Right lobe of liver (tissue), 6 donors: ENCODE results near the gene CELA3B. TPM values are rescaled to one million over a fixed set of nuclear protein-coding genes. Genes with fewer than 3 reads are reported as not detected.
"Not testable (repeated sequence)": the region's sequence is repeated elsewhere in the genome, so short reads cannot be mapped to it uniquely, and the experiment has no call there.

Experiments
- ATAC-seq, 4 donors: fragments of 200-7000 bp; cut with Tn5 transposase; one replicate each; pipeline ENCODE4 v1.9.1; 2020; ENCODE audit warnings: mild to moderate bottlenecking in 4 of 4, moderate library complexity in 4 of 4
- DNase-seq, 3 donors: peaks; one replicate each; pipeline ENCODE4 v3.0.0-alpha.2; 2020
- H3K27ac ChIP-seq, 3 donors: fragments of 200-600 bp; one replicate each; pipeline ENCODE4 v1.8.0; 2022
- H3K27me3 ChIP-seq, 2 donors: fragments of 200-600 bp; one replicate each; pipeline ENCODE4 v1.8.0; 2022
- H3K36me3 ChIP-seq, 4 donors: fragments of 200-600 bp; sonication (generic) in 1 of 4; one replicate each; pipeline versions ENCODE4 v1.5.1 to v1.8.0; 2017 to 2022; ENCODE audit warnings: control low read depth in 1 of 4
- H3K4me1 ChIP-seq, 4 donors: fragments of 200-600 bp; sonication (generic) in 1 of 4; one replicate each; pipeline versions ENCODE4 v1.5.1 to v1.8.0; 2017 to 2022; ENCODE audit warnings: control low read depth in 1 of 4
- H3K4me3 ChIP-seq, 3 donors: fragments of 200-600 bp; one replicate each; pipeline ENCODE4 v1.8.0; 2022
- H3K9me3 ChIP-seq, 4 donors: fragments of 200-600 bp; sonication (generic) in 1 of 4; one replicate each; pipeline versions ENCODE4 v1.5.1 to v1.8.0; 2017 to 2022; ENCODE audit warnings: control low read depth in 1 of 4
- POLR2A ChIP-seq: fragments of 450-650 bp; IDR thresholded peaks from one replicate; pipeline ENCODE4 v1.6.1; 2017; ENCODE audit warnings: antibody characterized with exemption, mild to moderate bottlenecking
- WGBS: methylation state at CpG from one replicate; pipeline ENCODE4 v1.1.6; 2018; ENCODE audit warnings: low coverage, low lambda C conversion rate; ENCODE audit not compliant: insufficient coverage; ENCODE audit errors: missing lambda C conversion rate; 5-methylcytosine and 5-hydroxymethylcytosine counted together
- intact Hi-C, 2 donors: fragments of 100-400 bp; cut with DNase I; formaldehyde crosslinking; loops; one replicate each; pipeline versions ENCODE4 v1.11.2 to v1.14.1; 2022
- long read RNA-seq: library from polyadenylated mRNA; unstranded; transcript quantifications from one replicate; pipeline ENCODE4 v2.0.0, GENCODE V29; 2019
- total RNA-seq, 6 experiments: library from RNA; depleted of rRNA in 2 of 6; stranded (reverse); fragments of >200 nt in 2 of 6; fragmentation: NEBNext Ultra II Directional in 3 of 6; extraction: Animal tissue kit (Norgen Biotek cat#: 25700) in 3 of 6; gene quantifications; one replicate each; pipeline versions ENCODE4 v1.1.0 to v1.2.4, GENCODE V29; 2016 to 2023
- TF ChIP-seq, protein P1 (sequence below), 4 donors: fragments of 200-600 bp in 3 of 4; fragments of 450-650 bp in 1 of 4; IDR thresholded peaks; one replicate each; pipeline versions ENCODE4 v1.5.1 to v1.8.0; 2016 to 2022; ENCODE audit warnings: antibody characterized with exemption in 4 of 4, mild to moderate bottlenecking in 2 of 4
- donor health status: DM: no; HTN: yes; CAD: no.
- donor health status: DM: no; HTN: no; CAD: no.
- donor health status: DM: no; HTN: no; CAD: no.
- donor health status: DM: no; HTN: yes; CAD: no.
- donor health status: DM: no; HTN: yes; CAD: no.

The CELA3B gene, protein sequence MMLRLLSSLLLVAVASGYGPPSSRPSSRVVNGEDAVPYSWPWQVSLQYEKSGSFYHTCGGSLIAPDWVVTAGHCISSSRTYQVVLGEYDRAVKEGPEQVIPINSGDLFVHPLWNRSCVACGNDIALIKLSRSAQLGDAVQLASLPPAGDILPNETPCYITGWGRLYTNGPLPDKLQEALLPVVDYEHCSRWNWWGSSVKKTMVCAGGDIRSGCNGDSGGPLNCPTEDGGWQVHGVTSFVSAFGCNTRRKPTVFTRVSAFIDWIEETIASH
- not detected for total RNA-seq
- long read RNA-seq: 0 reads

DNA sequence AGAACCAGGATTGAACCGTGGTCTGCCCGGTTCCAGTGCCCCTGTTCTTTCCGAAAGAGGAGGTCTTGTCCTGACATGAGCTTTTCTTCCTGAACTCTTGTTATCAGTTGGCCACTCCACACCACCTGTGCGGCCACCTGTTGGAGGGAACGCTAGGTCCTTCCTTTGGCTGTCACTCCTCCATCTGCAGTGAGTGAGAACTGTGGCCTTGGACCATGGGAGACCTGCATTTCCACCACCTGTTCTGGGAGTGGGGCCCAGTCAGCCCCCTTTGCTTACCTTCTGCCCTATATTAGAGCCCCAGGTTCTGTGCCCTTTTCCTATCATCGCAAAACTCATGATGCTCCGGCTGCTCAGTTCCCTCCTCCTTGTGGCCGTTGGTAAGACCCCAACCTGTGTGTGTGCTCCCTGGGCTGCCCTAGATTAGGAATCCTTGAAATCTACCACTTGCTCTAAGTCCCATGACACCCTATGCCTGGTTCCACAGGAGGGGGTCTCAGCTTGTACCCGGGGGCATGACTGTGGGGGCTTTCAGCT, at the start of gene CELA3B:
TSS of gene CELA3B (plus strand) at position 320 of the 537 bp plus-strand sequence. CDS start at position 338, 18 bp downstream.
- intact Hi-C loops, H3K27ac ChIP-seq, H3K27me3 ChIP-seq, H3K36me3 ChIP-seq, H3K9me3 ChIP-seq, H3K4me3 ChIP-seq, ATAC-seq: not testable (repeated sequence)
- H3K4me1 ChIP-seq: peaks cover 0 to 14% (median 0%) of the 10 kb centered on the region in 4 donors
- 93% methylated on average over 5 of the region's 9 CpGs for WGBS
- peak in 1 of 3 donors; percentile 0 for DNase-seq

DNA sequence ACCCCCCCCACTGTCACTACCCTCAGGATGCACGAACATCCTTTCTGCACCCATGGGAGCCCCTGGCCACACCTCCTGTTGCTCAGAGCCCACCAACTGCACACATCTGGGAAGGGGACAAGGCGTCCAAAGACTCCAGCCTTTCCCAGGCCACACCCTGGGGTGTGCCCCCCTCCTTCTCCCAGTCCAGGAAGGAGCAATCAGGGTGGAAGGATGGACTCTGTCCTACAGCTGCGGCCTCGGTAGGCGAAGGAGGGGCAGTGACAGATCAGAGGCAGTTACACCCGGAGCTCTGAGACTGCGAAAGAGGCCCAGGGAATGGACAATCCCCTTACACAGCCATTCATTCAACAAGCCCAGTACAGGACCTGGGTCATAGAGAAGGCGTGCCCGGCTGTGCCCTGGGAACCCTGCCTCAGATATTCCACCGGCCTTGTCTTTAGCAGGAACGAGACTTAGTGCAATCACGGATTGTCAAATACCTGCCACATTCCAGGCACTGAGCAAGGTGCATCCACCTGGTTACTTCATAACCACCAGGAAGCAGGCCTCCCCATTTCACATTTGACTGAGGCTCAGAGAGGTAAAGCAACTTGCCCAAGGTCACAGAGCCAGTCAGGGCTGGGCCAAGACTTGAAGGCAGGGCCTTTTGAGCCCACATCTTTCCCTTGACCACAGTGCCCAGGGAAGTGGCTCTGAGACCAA, 49.1 kb upstream of the CELA3B start:
- Histone ChIP-seq H3K27ac (peak overlapping the region in 1 of 3 donors; percentile 28), H3K36me3 (no peaks in the 10 kb centered on the region), H3K4me1 (no peaks in the 10 kb centered on the region), H3K4me3 (no peak overlapping the region), H3K27me3 (no peaks in the 10 kb centered on the region), H3K9me3 (no peaks in the 10 kb centered on the region)
- ATAC-seq (no peak), DNase-seq (no peak)
- 71% methylated on average over 1 of the region's 12 CpGs for WGBS
- intact Hi-C loops: no loop called here
- TF ChIP-seq, protein P1, sequence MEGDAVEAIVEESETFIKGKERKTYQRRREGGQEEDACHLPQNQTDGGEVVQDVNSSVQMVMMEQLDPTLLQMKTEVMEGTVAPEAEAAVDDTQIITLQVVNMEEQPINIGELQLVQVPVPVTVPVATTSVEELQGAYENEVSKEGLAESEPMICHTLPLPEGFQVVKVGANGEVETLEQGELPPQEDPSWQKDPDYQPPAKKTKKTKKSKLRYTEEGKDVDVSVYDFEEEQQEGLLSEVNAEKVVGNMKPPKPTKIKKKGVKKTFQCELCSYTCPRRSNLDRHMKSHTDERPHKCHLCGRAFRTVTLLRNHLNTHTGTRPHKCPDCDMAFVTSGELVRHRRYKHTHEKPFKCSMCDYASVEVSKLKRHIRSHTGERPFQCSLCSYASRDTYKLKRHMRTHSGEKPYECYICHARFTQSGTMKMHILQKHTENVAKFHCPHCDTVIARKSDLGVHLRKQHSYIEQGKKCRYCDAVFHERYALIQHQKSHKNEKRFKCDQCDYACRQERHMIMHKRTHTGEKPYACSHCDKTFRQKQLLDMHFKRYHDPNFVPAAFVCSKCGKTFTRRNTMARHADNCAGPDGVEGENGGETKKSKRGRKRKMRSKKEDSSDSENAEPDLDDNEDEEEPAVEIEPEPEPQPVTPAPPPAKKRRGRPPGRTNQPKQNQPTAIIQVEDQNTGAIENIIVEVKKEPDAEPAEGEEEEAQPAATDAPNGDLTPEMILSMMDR (IDR thresholded peaks at IDR 0.05): no peak
- TF ChIP-seq POLR2A: no peak

DNA sequence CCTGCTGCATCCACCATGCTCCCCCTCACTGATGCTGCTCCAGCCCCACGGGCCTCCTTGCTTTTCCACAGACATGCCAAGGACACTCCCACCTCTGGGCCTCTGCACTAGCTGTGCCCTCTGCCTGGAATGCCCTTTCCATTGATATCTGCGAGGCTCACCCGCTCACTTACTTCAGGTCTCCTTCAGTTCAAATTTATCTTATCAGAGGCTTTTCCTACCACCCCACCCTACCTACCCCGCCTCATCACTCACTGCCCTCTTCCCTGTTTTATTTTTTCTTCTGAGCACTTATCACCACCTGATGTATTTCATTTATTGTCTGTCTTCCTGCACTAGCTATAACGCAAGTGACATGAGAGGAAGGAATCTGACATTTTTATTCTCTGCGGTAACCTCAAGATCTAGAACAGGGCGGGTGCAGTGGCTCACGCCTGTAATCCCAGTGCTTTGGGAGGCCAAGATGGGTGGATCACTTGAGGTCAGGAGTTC, 46.7 kb upstream of the CELA3B start:
- intact Hi-C loops: no loop called here
- DNase-seq (no peak), ATAC-seq (no peak)
- Histone ChIP-seq H3K4me3 (no peak overlapping the region), H3K9me3 (no peaks in the 10 kb centered on the region), H3K4me1 (no peaks in the 10 kb centered on the region), H3K27ac (no peak overlapping the region), H3K27me3 (no peaks in the 10 kb centered on the region), H3K36me3 (no peaks in the 10 kb centered on the region)
- TF ChIP-seq POLR2A: no peak
- TF ChIP-seq, protein P1 (IDR thresholded peaks at IDR 0.05): no peak
- 65% methylated on average over 6 of the region's 8 CpGs for WGBS

DNA sequence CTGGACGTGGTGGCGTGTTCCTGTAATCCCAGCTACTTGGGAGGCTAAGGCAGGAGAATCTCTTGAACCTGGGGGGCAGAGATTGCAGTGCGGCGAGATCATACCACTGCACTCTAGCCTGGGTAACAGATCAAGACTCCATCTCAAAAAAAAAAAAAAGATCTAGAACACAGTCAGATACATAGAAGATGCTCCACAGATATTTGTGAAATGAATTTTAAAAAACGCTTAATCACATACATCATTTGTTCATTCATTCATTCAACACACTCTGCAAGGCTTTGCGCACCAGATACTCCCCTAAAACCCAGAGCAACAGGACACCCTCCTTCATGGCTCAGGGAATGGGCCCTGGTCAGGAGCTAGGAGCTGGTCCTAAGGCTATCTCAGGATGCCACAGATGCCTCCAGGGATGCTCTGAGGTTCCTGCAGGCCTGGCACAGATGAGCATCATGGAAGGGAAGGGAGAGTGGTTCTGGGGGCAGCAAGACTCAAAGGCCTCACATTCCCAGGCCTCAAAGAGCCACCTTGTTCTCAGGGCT, 46.1 kb upstream of the CELA3B start:
- Histone ChIP-seq H3K27me3 (no peaks in the 10 kb centered on the region), H3K27ac (peak overlapping the region in 1 of 3 donors; percentile 22), H3K9me3 (no peaks in the 10 kb centered on the region), H3K36me3 (no peaks in the 10 kb centered on the region), H3K4me3 (no peak overlapping the region), H3K4me1 (no peaks in the 10 kb centered on the region)
- no peak for ATAC-seq
- 74% methylated on average over 5 of the region's 6 CpGs for WGBS
- DNase-seq: no peak
- intact Hi-C loops: no loop called here
- TF ChIP-seq, protein P1 (IDR thresholded peaks at IDR 0.05): no peak
- no peak for TF ChIP-seq POLR2A
